SK-N-SH treated with all-trans-retinoic acid at 6 μM for 48 hours (cell line): Measurements from ENCODE around the gene FBXW2.

Experiments
- ATAC-seq: fragments of 200-7000 bp; cut with Tn5 transposase; 3 replicates; pipeline ENCODE4 v1.9.1; 2020; ENCODE audit warnings: mild to moderate bottlenecking, moderate library complexity
- ARNTL ChIP-seq: fragments of 450-650 bp; formaldehyde crosslinking; IDR thresholded peaks from 2 replicates; pipeline ENCODE4 v1.5.0; 2020; ENCODE audit warnings: low read depth, mild to moderate bottlenecking, moderate library complexity, borderline replicate concordance
- BACH2 ChIP-seq: fragments of 250-450 bp; sonication (Bioruptor Pico); IDR thresholded peaks from 2 replicates; pipeline ENCODE4 v1.9.0; 2021; ENCODE audit warnings: mild to moderate bottlenecking, borderline replicate concordance
- CSDC2 ChIP-seq: fragments of 250-450 bp; sonication (Bioruptor Pico); IDR thresholded peaks from 2 replicates; pipeline ENCODE4 v1.5.0; 2020; ENCODE audit warnings: mild to moderate bottlenecking, moderate library complexity
- CSRNP3 ChIP-seq: fragments of 250-450 bp; sonication (Bioruptor Pico); IDR thresholded peaks from 2 replicates; pipeline ENCODE4 v1.5.1; 2021; ENCODE audit warnings: mild to moderate bottlenecking, moderate library complexity
- ESRRG ChIP-seq: fragments of 250-450 bp; sonication (Bioruptor Pico); IDR thresholded peaks from 2 replicates; pipeline ENCODE4 v1.6.1; 2021; ENCODE audit warnings: mild to moderate bottlenecking
- GLIS3 ChIP-seq: fragments of 250-450 bp; sonication (Bioruptor Pico); IDR thresholded peaks from 2 replicates; pipeline ENCODE4 v1.5.0; 2020; ENCODE audit warnings: mild to moderate bottlenecking, moderate library complexity
- ISL1 ChIP-seq: fragments of 250-450 bp; sonication (Bioruptor Pico); IDR thresholded peaks from 2 replicates; pipeline ENCODE4 v2.1.2; 2022; ENCODE audit warnings: mild to moderate bottlenecking, moderate library complexity
- OSR1 ChIP-seq: fragments of 250-450 bp; sonication (Bioruptor Pico); IDR thresholded peaks from 2 replicates; pipeline ENCODE4 v1.8.0; 2022; ENCODE audit warnings: moderate library complexity, mild to moderate bottlenecking, inconsistent platforms
- PATZ1 ChIP-seq: fragments of 250-450 bp; sonication (Bioruptor Pico); IDR thresholded peaks from 2 replicates; pipeline ENCODE4 v1.8.0; 2020; ENCODE audit warnings: mild to moderate bottlenecking, moderate library complexity, borderline replicate concordance
- POU6F1 ChIP-seq: fragments of 250-450 bp; sonication (Bioruptor Pico); IDR thresholded peaks from 2 replicates; pipeline ENCODE4 v1.8.0; 2021; ENCODE audit warnings: low read depth, mild to moderate bottlenecking, moderate library complexity, borderline replicate concordance
- PPARA ChIP-seq: fragments of 250-450 bp; sonication (Bioruptor Pico); IDR thresholded peaks from 2 replicates; pipeline ENCODE4 v1.5.0; 2020; ENCODE audit warnings: mild to moderate bottlenecking, borderline replicate concordance
- RARB ChIP-seq: fragments of 250-450 bp; sonication (Bioruptor Pico); IDR thresholded peaks from 2 replicates; pipeline ENCODE4 v1.8.0; 2021; ENCODE audit warnings: mild to moderate bottlenecking, moderate library complexity
- SNAI2 ChIP-seq: fragments of 250-450 bp; sonication (Bioruptor Pico); IDR thresholded peaks from 2 replicates; pipeline ENCODE4 v1.5.0; 2020; ENCODE audit warnings: mild to moderate bottlenecking, moderate library complexity
- TOX ChIP-seq: fragments of 250-450 bp; sonication (Bioruptor Pico); IDR thresholded peaks from 2 replicates; pipeline ENCODE4 v1.8.0; 2021; ENCODE audit warnings: mild to moderate bottlenecking, moderate library complexity, borderline replicate concordance
- TSHZ2 ChIP-seq: fragments of 250-450 bp; sonication (Bioruptor Pico); IDR thresholded peaks from 2 replicates; pipeline ENCODE4 v1.5.0; 2020; ENCODE audit warnings: mild to moderate bottlenecking, moderate library complexity
- ZC3H10 ChIP-seq: fragments of 250-450 bp; sonication (Bioruptor Pico); IDR thresholded peaks from 2 replicates; pipeline ENCODE4 v1.5.1; 2021; ENCODE audit warnings: mild to moderate bottlenecking, moderate library complexity
- ZFP3 ChIP-seq: fragments of 250-450 bp; sonication (Bioruptor Pico); IDR thresholded peaks from 2 replicates; pipeline ENCODE4 v1.5.0; 2020; ENCODE audit warnings: mild to moderate bottlenecking, moderate library complexity
- ZFP30 ChIP-seq: fragments of 450-650 bp; formaldehyde crosslinking; IDR thresholded peaks from 2 replicates; pipeline ENCODE4 v1.5.0; 2022; ENCODE audit warnings: mild to moderate bottlenecking, moderate library complexity
- ZNF565 ChIP-seq: fragments of 450-650 bp; formaldehyde crosslinking; conservative IDR thresholded peaks from 2 replicates; pipeline ENCODE4 v1.5.0; 2020; ENCODE audit warnings: low read depth, mild to moderate bottlenecking, moderate library complexity
- ZNF70 ChIP-seq: fragments of 450-650 bp; formaldehyde crosslinking; IDR thresholded peaks from 2 replicates; pipeline ENCODE4 v1.5.0; 2020; ENCODE audit warnings: mild to moderate bottlenecking, moderate library complexity
- ZNF8 ChIP-seq: fragments of 450-650 bp; formaldehyde crosslinking; IDR thresholded peaks from 2 replicates; pipeline ENCODE4 v1.5.0; 2020; ENCODE audit warnings: mild to moderate bottlenecking, moderate library complexity
- TF ChIP-seq, protein P1 (sequence below): fragments of 250-450 bp; sonication (Bioruptor Pico); IDR thresholded peaks from 2 replicates; pipeline ENCODE4 v1.5.1; 2020; ENCODE audit warnings: low read depth, mild to moderate bottlenecking, moderate library complexity

The FBXW2 gene

DNA sequence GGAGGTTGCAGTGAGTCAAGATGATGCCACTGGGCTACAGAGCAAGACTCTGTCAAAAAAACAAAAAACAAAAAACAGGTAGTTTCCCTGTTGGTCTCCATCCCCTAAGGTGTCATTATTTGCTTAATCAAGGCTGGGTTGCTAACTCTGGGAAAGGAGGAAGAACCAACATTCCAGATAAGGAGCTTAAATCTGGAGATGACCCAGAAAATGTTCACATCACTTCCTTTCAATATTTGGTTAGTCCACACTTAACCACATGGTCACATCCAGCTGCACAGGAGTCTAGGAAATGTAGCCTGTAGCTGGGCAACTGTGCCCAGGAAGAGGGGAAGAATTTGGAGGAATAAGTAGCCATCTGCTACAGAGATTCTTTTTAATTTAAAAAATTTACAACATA lies 53.1 kb downstream of the FBXW2 start:
- no peak for TF ChIP-seq ISL1 (CRISPR knock-in tag)
- no peak for TF ChIP-seq ZFP30
- TF ChIP-seq ZNF8 (CRISPR knock-in tag), result no peak
- no peak for TF ChIP-seq PPARA (CRISPR knock-in tag)
- TF ChIP-seq ZFP3 (CRISPR knock-in tag), result no peak
- ATAC-seq, result no peak

DNA sequence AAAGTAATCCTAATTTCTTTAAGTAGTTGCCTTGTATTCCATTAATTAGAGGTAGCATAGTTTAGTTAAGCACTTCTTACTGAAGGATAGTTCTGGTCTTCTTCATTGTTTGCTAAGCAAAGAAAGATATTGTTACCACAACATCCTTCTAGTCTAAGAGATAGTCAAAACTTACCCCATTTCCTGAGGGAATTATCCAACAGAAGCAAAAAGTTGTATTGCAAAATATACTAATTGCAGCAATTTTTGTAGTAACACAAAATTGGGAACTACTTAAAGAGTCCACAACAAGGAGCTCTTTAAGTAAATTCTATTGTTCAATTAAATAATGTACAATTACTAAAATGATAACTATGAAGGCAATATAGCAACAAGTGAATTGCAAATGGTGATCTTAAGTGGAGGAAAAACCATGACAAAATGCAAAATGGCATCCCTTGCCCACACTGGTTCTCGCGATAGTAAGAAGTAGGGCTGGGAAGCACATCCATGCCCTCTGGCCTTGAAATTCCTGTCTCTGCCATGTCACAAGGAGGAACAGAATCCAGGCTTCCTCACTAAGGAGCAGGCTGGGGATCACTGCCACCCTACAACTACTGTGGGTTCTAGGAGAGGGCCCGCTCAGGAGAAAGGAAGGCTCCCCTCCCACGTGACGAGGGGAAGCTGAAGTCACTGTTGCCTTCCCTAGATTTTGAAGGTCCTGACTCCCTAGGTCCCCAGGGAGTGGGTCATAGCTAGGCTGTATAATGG lies 55.6 kb downstream of the FBXW2 start:
- TF ChIP-seq ZNF565 (CRISPR knock-in tag) (no peak), CSRNP3 (no peak), PATZ1 (no peak), ZNF8 (CRISPR knock-in tag) (no peak), OSR1 (CRISPR knock-in tag) (no peak), ZC3H10 (no peak)
- ATAC-seq, result no peak

- no peak for TF ChIP-seq ZNF565 (CRISPR knock-in tag)
- TF ChIP-seq GLIS3 (CRISPR knock-in tag), result no peak
- TF ChIP-seq ZNF70 (CRISPR knock-in tag), result no peak
- no peak for TF ChIP-seq ISL1 (CRISPR knock-in tag)
- no peak for TF ChIP-seq SNAI2 (CRISPR knock-in tag)
- no peak for TF ChIP-seq CSDC2 (CRISPR knock-in tag)
- TF ChIP-seq POU6F1 (CRISPR knock-in tag), result no peak
- no peak for TF ChIP-seq ZFP30
- TF ChIP-seq TOX, result no peak
- TF ChIP-seq ARNTL (CRISPR knock-in tag), result no peak
- TF ChIP-seq TSHZ2 (CRISPR knock-in tag), result no peak
- TF ChIP-seq ZC3H10, result no peak
- no peak for TF ChIP-seq BACH2
- no peak for TF ChIP-seq CSRNP3
- TF ChIP-seq PATZ1, result no peak
- no peak for TF ChIP-seq RARB
- TF ChIP-seq, protein P1, sequence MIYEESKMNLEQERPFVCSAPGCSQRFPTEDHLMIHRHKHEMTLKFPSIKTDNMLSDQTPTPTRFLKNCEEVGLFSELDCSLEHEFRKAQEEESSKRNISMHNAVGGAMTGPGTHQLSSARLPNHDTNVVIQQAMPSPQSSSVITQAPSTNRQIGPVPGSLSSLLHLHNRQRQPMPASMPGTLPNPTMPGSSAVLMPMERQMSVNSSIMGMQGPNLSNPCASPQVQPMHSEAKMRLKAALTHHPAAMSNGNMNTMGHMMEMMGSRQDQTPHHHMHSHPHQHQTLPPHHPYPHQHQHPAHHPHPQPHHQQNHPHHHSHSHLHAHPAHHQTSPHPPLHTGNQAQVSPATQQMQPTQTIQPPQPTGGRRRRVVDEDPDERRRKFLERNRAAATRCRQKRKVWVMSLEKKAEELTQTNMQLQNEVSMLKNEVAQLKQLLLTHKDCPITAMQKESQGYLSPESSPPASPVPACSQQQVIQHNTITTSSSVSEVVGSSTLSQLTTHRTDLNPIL, result no peak
- no peak for TF ChIP-seq ZNF8 (CRISPR knock-in tag)
- no peak for TF ChIP-seq ESRRG (CRISPR knock-in tag)
- no peak for ATAC-seq
Observed at GRCh38 chr9:120736881-120737280, 56.3 kb downstream of the FBXW2 start.
